Measurements from ENCODE around the gene TRAPPC2.
"Not testable (repeated sequence)": the region's sequence is repeated elsewhere in the genome, so short reads cannot be mapped to it uniquely, and the experiment has no call there.

The TRAPPC2 gene

GRCh38 chrX:13687203-13687602 lies 47.2 kb downstream of the TRAPPC2 start:
- no peaks in the 10 kb centered on the region for H3K27me3 ChIP-seq (ENCODE audit: control insufficient read depth, insufficient read depth, low read length)
- no peaks in the 10 kb centered on the region for H3K36me3 ChIP-seq (ENCODE audit: insufficient read depth, low read length)
- no peak overlapping the region for H3K9ac ChIP-seq (ENCODE audit: low read depth, low read length)
- no peaks in the 10 kb centered on the region for H3K9me3 ChIP-seq (replicated peaks; ENCODE audit: low read length)
- H3K4me2 ChIP-seq (ENCODE audit: low read length) = no peak overlapping the region
- H3K4me1 ChIP-seq (ENCODE audit: control insufficient read depth, insufficient read depth, low read length) = peaks cover 3% of the 10 kb centered on the region
- no peak overlapping the region for H3K4me3 ChIP-seq (ENCODE audit: low read length)

GRCh38 chrX:13685126-13685763 lies 49.2 kb downstream of the TRAPPC2 start:
- no peaks in the 10 kb centered on the region for H3K36me3 ChIP-seq (ENCODE audit: insufficient read depth, low read length)
- H3K4me2 ChIP-seq (ENCODE audit: low read length) = no peak overlapping the region
- no peaks in the 10 kb centered on the region for H3K4me1 ChIP-seq (ENCODE audit: control insufficient read depth, insufficient read depth, low read length)
- H3K4me3 ChIP-seq (ENCODE audit: low read length) = no peak overlapping the region
- H3K9ac ChIP-seq (ENCODE audit: low read depth, low read length) = no peak overlapping the region
- H3K27me3 ChIP-seq (ENCODE audit: control insufficient read depth, insufficient read depth, low read length) = no peaks in the 10 kb centered on the region
- no peaks in the 10 kb centered on the region for H3K9me3 ChIP-seq (replicated peaks; ENCODE audit: low read length)

- no peak overlapping the region for H3K4me2 ChIP-seq (ENCODE audit: low read length)
- H3K27me3 ChIP-seq (ENCODE audit: control insufficient read depth, insufficient read depth, low read length) = no peaks in the 10 kb centered on the region
- H3K4me3 ChIP-seq (ENCODE audit: low read length) = no peak overlapping the region
- H3K9me3 ChIP-seq (replicated peaks; ENCODE audit: low read length) = no peaks in the 10 kb centered on the region
- H3K4me1 ChIP-seq (ENCODE audit: control insufficient read depth, insufficient read depth, low read length) = no peaks in the 10 kb centered on the region
- no peaks in the 10 kb centered on the region for H3K36me3 ChIP-seq (ENCODE audit: insufficient read depth, low read length)
- no peak overlapping the region for H3K9ac ChIP-seq (ENCODE audit: low read depth, low read length)
Measured at GRCh38 chrX:13684361-13684760, 50.1 kb downstream of the TRAPPC2 start.

- no peaks in the 10 kb centered on the region for H3K9me3 ChIP-seq (replicated peaks; ENCODE audit: low read length)
- no peaks in the 10 kb centered on the region for H3K36me3 ChIP-seq (ENCODE audit: insufficient read depth, low read length)
- no peak overlapping the region for H3K4me3 ChIP-seq (ENCODE audit: low read length)
- H3K9ac ChIP-seq (ENCODE audit: low read depth, low read length) = no peak overlapping the region
- H3K4me1 ChIP-seq (ENCODE audit: control insufficient read depth, insufficient read depth, low read length) = no peaks in the 10 kb centered on the region
- no peak overlapping the region for H3K4me2 ChIP-seq (ENCODE audit: low read length)
- H3K27me3 ChIP-seq (ENCODE audit: control insufficient read depth, insufficient read depth, low read length) = no peaks in the 10 kb centered on the region
Measured at GRCh38 chrX:13681595-13681994, 52.8 kb downstream of the TRAPPC2 start.

GRCh38 chrX:13679700-13680099 lies 54.7 kb downstream of the TRAPPC2 start:
- not testable (repeated sequence) for H3K4me1 ChIP-seq (ENCODE audit: control insufficient read depth, insufficient read depth, low read length); H3K4me3 ChIP-seq (ENCODE audit: low read length); H3K9me3 ChIP-seq (replicated peaks; ENCODE audit: low read length); H3K36me3 ChIP-seq (ENCODE audit: insufficient read depth, low read length); H3K27me3 ChIP-seq (ENCODE audit: control insufficient read depth, insufficient read depth, low read length); H3K9ac ChIP-seq (ENCODE audit: low read depth, low read length); H3K4me2 ChIP-seq (ENCODE audit: low read length)

GRCh38 chrX:13676885-13677284 lies 57.5 kb downstream of the TRAPPC2 start:
- H3K4me2 ChIP-seq (ENCODE audit: low read length) = no peak overlapping the region
- H3K4me1 ChIP-seq (ENCODE audit: control insufficient read depth, insufficient read depth, low read length) = no peaks in the 10 kb centered on the region
- H3K27me3 ChIP-seq (ENCODE audit: control insufficient read depth, insufficient read depth, low read length) = no peaks in the 10 kb centered on the region
- H3K4me3 ChIP-seq (ENCODE audit: low read length) = no peak overlapping the region
- no peaks in the 10 kb centered on the region for H3K36me3 ChIP-seq (ENCODE audit: insufficient read depth, low read length)
- H3K9ac ChIP-seq (ENCODE audit: low read depth, low read length) = no peak overlapping the region
- no peaks in the 10 kb centered on the region for H3K9me3 ChIP-seq (replicated peaks; ENCODE audit: low read length)

GRCh38 chrX:13673016-13673415 lies 61.4 kb downstream of the TRAPPC2 start:
- H3K9me3 ChIP-seq (replicated peaks; ENCODE audit: low read length) = no peaks in the 10 kb centered on the region
- H3K9ac ChIP-seq (ENCODE audit: low read depth, low read length) = no peak overlapping the region
- H3K36me3 ChIP-seq (ENCODE audit: insufficient read depth, low read length) = no peaks in the 10 kb centered on the region
- H3K4me2 ChIP-seq (ENCODE audit: low read length) = no peak overlapping the region
- no peak overlapping the region for H3K4me3 ChIP-seq (ENCODE audit: low read length)
- no peaks in the 10 kb centered on the region for H3K4me1 ChIP-seq (ENCODE audit: control insufficient read depth, insufficient read depth, low read length)
- H3K27me3 ChIP-seq (ENCODE audit: control insufficient read depth, insufficient read depth, low read length) = no peaks in the 10 kb centered on the region

- Histone ChIP-seq H3K9me3 (replicated peaks; ENCODE audit: low read length) (no peaks in the 10 kb centered on the region), H3K9ac (ENCODE audit: low read depth, low read length) (no peak overlapping the region), H3K27me3 (ENCODE audit: control insufficient read depth, insufficient read depth, low read length) (no peaks in the 10 kb centered on the region), H3K4me1 (ENCODE audit: control insufficient read depth, insufficient read depth, low read length) (no peaks in the 10 kb centered on the region), H3K36me3 (ENCODE audit: insufficient read depth, low read length) (no peaks in the 10 kb centered on the region), H3K4me3 (ENCODE audit: low read length) (no peak overlapping the region), H3K4me2 (ENCODE audit: low read length) (no peak overlapping the region)
Measured at GRCh38 chrX:13670197-13670596, 64.2 kb downstream of the TRAPPC2 start.

- H3K9me3 ChIP-seq (replicated peaks; ENCODE audit: low read length); H3K9ac ChIP-seq (ENCODE audit: low read depth, low read length); H3K4me3 ChIP-seq (ENCODE audit: low read length); H3K4me1 ChIP-seq (ENCODE audit: control insufficient read depth, insufficient read depth, low read length); H3K27me3 ChIP-seq (ENCODE audit: control insufficient read depth, insufficient read depth, low read length); H3K36me3 ChIP-seq (ENCODE audit: insufficient read depth, low read length); H3K4me2 ChIP-seq (ENCODE audit: low read length): not testable (repeated sequence)
Measured at GRCh38 chrX:13669755-13670154, 64.7 kb downstream of the TRAPPC2 start.

GRCh38 chrX:13669246-13669737 lies 65.1 kb downstream of the TRAPPC2 start:
- no peaks in the 10 kb centered on the region for H3K36me3 ChIP-seq (ENCODE audit: insufficient read depth, low read length)
- H3K4me1 ChIP-seq (ENCODE audit: control insufficient read depth, insufficient read depth, low read length) = no peaks in the 10 kb centered on the region
- no peaks in the 10 kb centered on the region for H3K9me3 ChIP-seq (replicated peaks; ENCODE audit: low read length)
- H3K27me3 ChIP-seq (ENCODE audit: control insufficient read depth, insufficient read depth, low read length) = no peaks in the 10 kb centered on the region
- no peak overlapping the region for H3K4me3 ChIP-seq (ENCODE audit: low read length)
- no peak overlapping the region for H3K9ac ChIP-seq (ENCODE audit: low read depth, low read length)
- no peak overlapping the region for H3K4me2 ChIP-seq (ENCODE audit: low read length)

- Histone ChIP-seq H3K27me3 (ENCODE audit: control insufficient read depth, insufficient read depth, low read length) (no peaks in the 10 kb centered on the region), H3K9me3 (replicated peaks; ENCODE audit: low read length) (no peaks in the 10 kb centered on the region), H3K9ac (ENCODE audit: low read depth, low read length) (no peak overlapping the region), H3K4me2 (ENCODE audit: low read length) (no peak overlapping the region), H3K4me3 (ENCODE audit: low read length) (no peak overlapping the region), H3K4me1 (ENCODE audit: control insufficient read depth, insufficient read depth, low read length) (no peaks in the 10 kb centered on the region), H3K36me3 (ENCODE audit: insufficient read depth, low read length) (no peaks in the 10 kb centered on the region)
Measured at GRCh38 chrX:13667919-13668318, 66.5 kb downstream of the TRAPPC2 start.

- Histone ChIP-seq H3K4me1 (ENCODE audit: control insufficient read depth, insufficient read depth, low read length) (no peaks in the 10 kb centered on the region), H3K4me2 (ENCODE audit: low read length) (no peak overlapping the region)
Measured at GRCh38 chrX:13666836-13667235, 67.6 kb downstream of the TRAPPC2 start.

More at GRCh38 chrX:13666836-13667235, 67.6 kb downstream of the TRAPPC2 start:
- H3K36me3 ChIP-seq (ENCODE audit: insufficient read depth, low read length) = peaks cover 5% of the 10 kb centered on the region
- H3K27me3 ChIP-seq (ENCODE audit: control insufficient read depth, insufficient read depth, low read length) = no peaks in the 10 kb centered on the region
- no peaks in the 10 kb centered on the region for H3K9me3 ChIP-seq (replicated peaks; ENCODE audit: low read length)
- H3K9ac ChIP-seq (ENCODE audit: low read depth, low read length) = no peak overlapping the region
- no peak overlapping the region for H3K4me3 ChIP-seq (ENCODE audit: low read length)

Measured in skeletal muscle satellite cell (primary cell).